Keratinocyte (primary cell): Measurements from ENCODE around the gene KCNG2. TPM values are rescaled to one million over a fixed set of nuclear protein-coding genes. Genes with fewer than 3 reads are reported as not detected.

Experiments used
- DNase-seq: peaks from one replicate; pipeline ENCODE4 v3.0.0-alpha.2; 2011; ENCODE audit warnings: low read depth, missing footprints, low spot score
- FAIRE-seq: peaks from 2 replicates; lab custom pipeline; 2011; peaks lifted over from hg19 to GRCh38; lab: Jason Lieb, UNC
- H2AFZ ChIP-seq: 2 replicates; pipeline ENCODE4 v1.6.0; 2012; ENCODE audit warnings: low read length, control low read depth, inconsistent platforms; ENCODE audit not compliant: control insufficient read depth
- H3K27ac ChIP-seq: 2 replicates; pipeline ENCODE4 v1.5.1; 2011; ENCODE audit warnings: low read length; ENCODE audit not compliant: control insufficient read depth, insufficient read depth
- H3K27me3 ChIP-seq: 3 replicates; pipeline ENCODE4 v1.6.0; 2011; ENCODE audit warnings: low read length; ENCODE audit not compliant: control insufficient read depth, insufficient read depth; ENCODE audit errors: extremely low read depth
- H3K36me3 ChIP-seq, 2 experiments: 2 replicates in 1 of 2; 3 replicates in 1 of 2; pipeline ENCODE4 v1.5.1; 2011; ENCODE audit warnings: low read length in 2 of 2, mild to moderate bottlenecking in 1 of 2; ENCODE audit not compliant: control insufficient read depth in 2 of 2, insufficient read depth in 2 of 2; ENCODE audit errors: extremely low read depth in 1 of 2
- H3K4me1 ChIP-seq: 3 replicates; pipeline ENCODE4 v1.5.1; 2011; ENCODE audit warnings: low read length; ENCODE audit not compliant: control insufficient read depth, insufficient read depth; ENCODE audit errors: extremely low read depth
- H3K4me2 ChIP-seq: 3 replicates; pipeline ENCODE4 v1.6.0; 2011; ENCODE audit warnings: low read depth, low read length; ENCODE audit not compliant: control insufficient read depth, insufficient read depth; ENCODE audit errors: extremely low read depth
- H3K4me3 ChIP-seq, 3 experiments: fragments of 200-600 bp in 1 of 3; sonication (generic) in 1 of 3; 2 replicates in 2 of 3; 3 replicates in 1 of 3; pipeline ENCODE4 v1.5.1; 2011 to 2016; ENCODE audit warnings: low read length in 3 of 3, mild to moderate bottlenecking in 3 of 3, control low read depth in 2 of 3, inconsistent platforms in 1 of 3, low read depth in 1 of 3, mixed read lengths in 1 of 3, mixed run types in 1 of 3, moderate library complexity in 1 of 3; ENCODE audit not compliant: control insufficient read depth in 2 of 3, insufficient read depth in 2 of 3; ENCODE audit errors: extremely low read depth in 1 of 3
- H3K79me2 ChIP-seq: 2 replicates; pipeline ENCODE4 v1.6.0; 2012; ENCODE audit warnings: low read length; ENCODE audit not compliant: control insufficient read depth, insufficient read depth
- H3K9ac ChIP-seq: 3 replicates; pipeline ENCODE4 v1.6.0; 2011; ENCODE audit warnings: low read length; ENCODE audit not compliant: control insufficient read depth, insufficient read depth; ENCODE audit errors: extremely low read depth
- H3K9me1 ChIP-seq: 3 replicates; pipeline ENCODE4 v1.6.0; 2011; ENCODE audit warnings: low read length; ENCODE audit not compliant: control insufficient read depth, insufficient read depth; ENCODE audit errors: extremely low read depth
- H3K9me3 ChIP-seq: 2 replicates; pipeline ENCODE4 v1.5.1; 2012; ENCODE audit warnings: low read depth, low read length; ENCODE audit not compliant: control insufficient read depth
- H4K20me1 ChIP-seq: 3 replicates; pipeline ENCODE4 v1.6.0; 2011; ENCODE audit warnings: low read length; ENCODE audit not compliant: control insufficient read depth, insufficient read depth; ENCODE audit errors: extremely low read depth
- EZH2 ChIP-seq: IDR thresholded peaks from one replicate; pipeline ENCODE4 v1.6.1; 2012; ENCODE audit warnings: inconsistent platforms, mild to moderate bottlenecking, low read length, moderate library complexity
- dilution Hi-C: fragments of 300-500 bp; cut with MboI; formaldehyde crosslinking; loops from one replicate; pipeline ENCODE4 v1.7.0; 2020; ENCODE audit warnings: low sequenced_read_pairs; ENCODE audit not compliant: extremely low pct_ligation_motif_present
- polyA plus RNA-seq, 5 experiments: library from polyadenylated mRNA; depleted of rRNA in 3 of 5; stranded (reverse) in 3 of 5; stranded (forward) in 1 of 5; unstranded in 1 of 5; fragments of >200 nt; gene quantifications; 1 replicate in 1 of 5; 2 replicates in 3 of 5; 3 replicates in 1 of 5; pipeline versions ENCODE4 v1.2.1 to v1.2.3, GENCODE V29; 2011 to 2012; ENCODE audit warnings: missing spikeins in 2 of 5, low read depth in 1 of 5, low replicate concordance in 1 of 5
- TF ChIP-seq, protein P1 (sequence below), 3 experiments: IDR thresholded peaks in 1 of 3; conservative IDR thresholded peaks in 1 of 3; optimal IDR thresholded peaks in 1 of 3; 2 replicates in 2 of 3; 3 replicates in 1 of 3; pipeline versions ENCODE3 to v1.5.1; 2011; ENCODE audit warnings: low read length in 3 of 3, mild to moderate bottlenecking in 3 of 3, moderate library complexity in 2 of 3, control low read depth in 1 of 3, inconsistent platforms in 1 of 3; ENCODE audit not compliant: insufficient read depth in 2 of 3; ENCODE audit errors: extremely low read depth in 1 of 3

Gene KCNG2
- polyA plus RNA-seq, 1 donor (not counting 4 experiments of a cell fraction or from before 2014, with no cell fraction given): not detected

DNA sequence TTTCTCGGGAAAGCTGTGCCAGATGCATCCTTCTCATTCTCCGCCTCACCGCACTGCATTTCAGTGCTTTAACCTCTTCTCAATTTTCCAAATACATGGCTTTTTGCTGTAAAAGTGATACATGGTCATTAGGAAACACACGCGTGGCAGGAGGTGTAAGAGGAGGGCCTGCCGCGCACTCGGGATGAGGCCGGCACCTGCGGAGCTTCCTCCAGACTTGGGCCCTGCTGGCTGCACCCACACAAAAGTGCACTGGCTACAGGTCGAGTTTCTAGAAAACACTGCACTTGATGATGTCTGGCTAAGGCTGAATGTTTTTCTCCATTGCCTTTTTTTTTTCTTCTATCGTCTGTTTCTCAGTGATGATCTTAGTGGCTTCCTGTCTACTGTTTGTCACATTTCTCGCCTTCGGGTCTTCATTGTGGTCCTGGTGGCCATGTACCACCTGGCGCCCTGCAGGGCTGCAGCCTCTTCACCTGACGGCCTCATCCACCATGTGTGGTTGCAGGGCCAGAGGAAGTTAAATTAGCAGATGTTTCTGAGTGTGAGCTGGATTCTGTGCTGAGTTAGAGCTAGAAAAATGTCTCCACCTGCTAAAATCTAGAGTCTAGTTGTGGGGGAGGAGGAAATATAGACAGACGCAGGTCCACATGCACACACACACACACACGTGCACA is 7.6 kb downstream of the KCNG2 start:
- Histone ChIP-seq H3K79me2 (no peaks in the 10 kb centered on the region), H3K4me2 (no peak overlapping the region), H3K36me3 (no peaks in the 10 kb centered on the region), H3K9ac (no peak overlapping the region), H2AFZ (no peak overlapping the region), H4K20me1 (no peaks in the 10 kb centered on the region), H3K9me3 (no peaks in the 10 kb centered on the region), H3K9me1 (no peaks in the 10 kb centered on the region), H3K27me3 (peaks cover 5% of the 10 kb centered on the region), H3K4me3 (no peak overlapping the region), H3K4me1 (no peaks in the 10 kb centered on the region), H3K27ac (no peak overlapping the region)
- TF ChIP-seq, protein P1, sequence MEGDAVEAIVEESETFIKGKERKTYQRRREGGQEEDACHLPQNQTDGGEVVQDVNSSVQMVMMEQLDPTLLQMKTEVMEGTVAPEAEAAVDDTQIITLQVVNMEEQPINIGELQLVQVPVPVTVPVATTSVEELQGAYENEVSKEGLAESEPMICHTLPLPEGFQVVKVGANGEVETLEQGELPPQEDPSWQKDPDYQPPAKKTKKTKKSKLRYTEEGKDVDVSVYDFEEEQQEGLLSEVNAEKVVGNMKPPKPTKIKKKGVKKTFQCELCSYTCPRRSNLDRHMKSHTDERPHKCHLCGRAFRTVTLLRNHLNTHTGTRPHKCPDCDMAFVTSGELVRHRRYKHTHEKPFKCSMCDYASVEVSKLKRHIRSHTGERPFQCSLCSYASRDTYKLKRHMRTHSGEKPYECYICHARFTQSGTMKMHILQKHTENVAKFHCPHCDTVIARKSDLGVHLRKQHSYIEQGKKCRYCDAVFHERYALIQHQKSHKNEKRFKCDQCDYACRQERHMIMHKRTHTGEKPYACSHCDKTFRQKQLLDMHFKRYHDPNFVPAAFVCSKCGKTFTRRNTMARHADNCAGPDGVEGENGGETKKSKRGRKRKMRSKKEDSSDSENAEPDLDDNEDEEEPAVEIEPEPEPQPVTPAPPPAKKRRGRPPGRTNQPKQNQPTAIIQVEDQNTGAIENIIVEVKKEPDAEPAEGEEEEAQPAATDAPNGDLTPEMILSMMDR (optimal IDR thresholded peaks at IDR 0.05 in 1 of 3, IDR thresholded peaks at IDR 0.05 in 1 of 3, conservative IDR thresholded peaks at IDR 0.05 in 1 of 3; ENCODE audit: extremely low read depth in 1 of 3, insufficient read depth in 2 of 3, low read length in 3 of 3): no peak
- TF ChIP-seq EZH2: no peak
- dilution Hi-C loops: no loop called here
- no peak for FAIRE-seq
- no peak for DNase-seq

DNA sequence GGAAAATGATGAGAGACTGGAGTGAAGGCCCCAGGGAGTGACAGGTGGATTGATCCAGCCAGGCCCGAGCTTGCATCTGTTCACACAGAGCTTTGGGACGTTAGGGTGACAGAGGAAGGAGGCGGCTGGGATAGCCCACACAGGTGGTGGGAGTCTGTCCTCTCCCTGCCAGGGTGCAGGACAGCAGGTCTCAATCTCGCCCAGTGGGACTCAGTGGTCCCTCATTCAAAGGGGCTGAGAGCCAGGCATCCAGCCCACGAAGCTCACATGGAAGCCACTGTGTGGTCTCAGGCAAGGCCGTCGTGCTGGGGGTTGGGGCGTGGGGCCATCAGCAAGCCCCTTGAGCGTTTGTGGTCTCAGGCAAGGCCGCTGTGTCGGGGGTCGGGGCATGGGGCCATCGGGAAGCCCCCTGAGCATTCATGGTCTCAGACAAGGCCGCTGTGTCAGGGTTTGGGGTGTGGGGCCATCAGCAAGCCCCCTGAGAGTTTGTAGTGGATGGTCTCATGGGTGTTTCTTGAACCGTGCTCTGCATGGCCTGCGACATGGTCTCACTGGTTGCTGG is 8.3 kb downstream of the KCNG2 start:
- TF ChIP-seq EZH2: no peak
- TF ChIP-seq, protein P1 (optimal IDR thresholded peaks at IDR 0.05 in 1 of 3, IDR thresholded peaks at IDR 0.05 in 1 of 3, conservative IDR thresholded peaks at IDR 0.05 in 1 of 3; ENCODE audit: extremely low read depth in 1 of 3, insufficient read depth in 2 of 3, low read length in 3 of 3): no peak
- no peak for FAIRE-seq
- dilution Hi-C loops: no loop called here
- Histone ChIP-seq H3K9me3 (no peaks in the 10 kb centered on the region), H3K4me3 (no peak overlapping the region), H2AFZ (no peak overlapping the region), H3K9me1 (no peaks in the 10 kb centered on the region), H3K27me3 (peaks cover 3% of the 10 kb centered on the region), H4K20me1 (no peaks in the 10 kb centered on the region), H3K4me1 (no peaks in the 10 kb centered on the region), H3K4me2 (no peak overlapping the region), H3K79me2 (no peaks in the 10 kb centered on the region), H3K27ac (no peak overlapping the region), H3K36me3 (no peaks in the 10 kb centered on the region), H3K9ac (no peak overlapping the region)
- no peak for DNase-seq
